ENCODE results near the gene DNAJB2. TPM values are rescaled to one million over a fixed set of nuclear protein-coding genes. Genes with fewer than 3 reads are reported as not detected.

The DNAJB2 gene
- total and polyA plus RNA-seq, 2 of the 8 experiments (the other 6 are each of a cell fraction or from before 2014, with no cell fraction given): 21.0 to 26.3 TPM

DNA sequence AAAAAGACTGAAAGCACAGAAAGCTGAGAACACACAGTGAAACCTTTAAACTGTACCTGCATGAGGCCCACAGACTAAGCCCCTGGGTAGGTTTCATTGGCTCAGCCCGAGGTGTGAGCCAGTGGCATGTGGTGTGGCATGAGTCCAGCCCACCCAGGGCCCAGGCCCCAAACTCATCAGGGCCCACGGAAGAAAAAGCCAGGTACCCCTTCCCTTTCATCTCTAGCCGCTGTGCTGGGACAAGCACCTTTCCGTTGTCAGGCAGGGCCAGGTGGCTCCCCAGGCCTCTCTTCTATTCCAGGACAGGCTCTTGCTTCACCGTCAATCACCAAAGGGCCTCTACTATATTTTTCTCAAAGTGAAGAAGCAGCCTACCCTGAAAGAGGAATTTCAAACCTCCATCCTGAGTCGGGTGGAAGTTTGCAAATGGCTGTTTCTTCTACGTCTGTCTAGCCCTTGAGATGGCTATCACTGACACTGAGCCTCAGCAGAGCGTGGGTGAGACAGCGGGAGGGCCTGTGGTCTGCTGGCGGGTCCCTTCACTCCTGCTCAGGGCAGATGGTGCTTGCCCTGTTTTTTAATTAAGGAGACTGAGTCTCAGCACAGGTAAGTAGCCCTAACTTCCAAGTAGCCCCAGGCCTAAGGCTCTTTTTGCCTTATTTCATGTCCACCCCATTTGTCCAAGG, 8.6 kb downstream of the DNAJB2 start (continued):
- no peak for TF ChIP-seq SAP30 (IDR thresholded peaks at IDR 0.05; ENCODE audit: insufficient read depth, insufficient replicate concordance, low read length)
- TF ChIP-seq JUND (IDR thresholded peaks at IDR 0.05; ENCODE audit: low read length): no peak
- no peak for TF ChIP-seq TBP (IDR thresholded peaks at IDR 0.05; ENCODE audit: low read depth, low read length)

Measured in H1 (cell line).